ENCODE measurements around the gene LRRC37B.
"Not testable (repeated sequence)": the region's sequence is repeated elsewhere in the genome, so short reads cannot be mapped to it uniquely, and the experiment has no call there.

Gene LRRC37B

DNA sequence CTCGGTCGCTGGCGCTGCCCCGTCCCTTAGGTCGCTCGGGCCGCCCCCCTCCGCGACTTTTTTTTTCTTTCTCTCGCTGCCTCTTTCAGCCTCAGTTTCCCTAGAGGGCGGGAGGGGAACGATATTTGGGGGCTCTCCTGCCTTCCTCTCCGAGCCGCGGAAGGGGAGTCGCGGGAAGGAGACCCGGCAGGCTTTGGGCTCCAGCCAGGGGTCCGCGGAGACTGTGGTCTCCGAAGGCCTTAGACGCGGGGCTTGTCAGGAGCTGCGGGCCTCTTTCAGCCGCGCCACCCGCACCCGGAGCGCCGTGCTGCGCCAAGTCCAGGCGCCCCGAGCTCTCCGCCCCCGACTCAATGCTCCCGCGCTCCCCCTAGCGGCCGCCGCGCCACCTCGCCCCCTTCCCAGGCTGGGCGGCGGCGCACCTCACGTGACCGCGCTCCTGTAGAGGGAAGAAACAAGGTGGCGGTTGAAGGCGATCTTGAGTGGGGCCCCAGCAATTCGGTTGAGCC, at the start of gene LRRC37B:
Gene LRRC37B, plus strand, starts transcription at position 427 of the 506 bp plus-strand sequence. CDS start 14,010 bp downstream, outside the sequence.
- DNase-seq (ENCODE audit: extremely low read depth in 1 of 2, low read depth in 1 of 2) = peak; percentile 79 to 80

DNA sequence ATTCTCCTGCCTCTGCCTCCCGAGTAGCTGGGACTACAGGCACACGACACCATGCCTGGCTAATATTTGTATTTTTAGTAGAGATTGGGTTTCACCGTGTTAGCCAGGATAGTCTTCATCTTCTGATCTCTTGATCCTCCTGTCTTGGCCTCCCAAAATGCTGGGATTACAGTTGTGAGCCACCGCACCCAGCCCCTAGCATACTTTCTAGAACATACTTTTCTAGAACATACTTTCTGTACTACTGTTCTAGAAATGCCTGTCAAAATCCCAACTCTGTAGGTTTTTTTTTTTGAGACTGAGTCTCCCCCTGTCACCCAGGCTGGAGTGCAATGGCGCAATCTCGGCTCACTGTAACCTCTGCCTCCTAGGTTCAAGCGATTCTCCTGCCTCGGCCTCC, 43.1 kb upstream of the LRRC37B start:
- not testable (repeated sequence) for DNase-seq (ENCODE audit: extremely low read depth in 1 of 2, low read depth in 1 of 2)

DNA sequence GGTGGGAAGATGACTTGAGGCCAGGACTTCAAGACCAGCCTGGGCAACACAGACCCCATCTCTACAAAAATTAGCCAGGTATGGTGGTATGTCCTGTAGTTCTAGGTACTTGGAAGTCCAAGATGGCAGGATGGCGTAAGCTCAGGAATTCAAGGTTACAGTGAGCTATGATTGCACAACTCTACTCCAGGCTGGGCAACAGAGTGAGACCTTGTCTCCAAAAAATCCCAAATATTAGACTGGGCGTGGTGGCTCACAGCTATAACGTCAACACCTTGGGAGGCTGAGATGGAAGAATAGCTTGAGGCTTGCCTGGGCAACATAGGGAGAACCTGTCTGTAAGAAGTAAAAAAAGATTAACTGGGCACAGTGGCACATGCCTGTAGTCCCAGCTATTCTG, 39.5 kb upstream of the LRRC37B start:
- DNase-seq (ENCODE audit: extremely low read depth in 1 of 2, low read depth in 1 of 2) = no peak

DNA sequence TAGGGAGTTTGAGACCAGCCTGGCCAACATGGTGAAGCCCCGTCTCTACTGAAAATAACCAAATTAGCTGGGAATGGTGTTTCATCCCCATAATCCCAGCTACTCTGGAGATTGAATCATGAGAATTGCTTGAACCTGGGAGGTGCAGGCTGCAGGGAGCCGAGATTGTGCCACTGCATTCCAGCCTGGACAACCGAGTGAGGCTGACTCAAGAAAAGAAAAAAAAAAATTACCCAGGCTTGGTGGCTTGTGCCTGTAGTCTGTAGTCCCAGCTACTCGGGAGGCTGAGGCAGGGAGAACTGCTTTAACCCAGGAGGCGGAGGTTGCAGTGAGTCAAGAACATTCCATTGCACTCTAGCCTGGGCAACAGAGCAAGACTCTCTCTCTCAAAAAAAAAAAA, 36.8 kb upstream of the LRRC37B start:
- DNase-seq (ENCODE audit: extremely low read depth in 1 of 2, low read depth in 1 of 2) = not testable (repeated sequence)

DNA sequence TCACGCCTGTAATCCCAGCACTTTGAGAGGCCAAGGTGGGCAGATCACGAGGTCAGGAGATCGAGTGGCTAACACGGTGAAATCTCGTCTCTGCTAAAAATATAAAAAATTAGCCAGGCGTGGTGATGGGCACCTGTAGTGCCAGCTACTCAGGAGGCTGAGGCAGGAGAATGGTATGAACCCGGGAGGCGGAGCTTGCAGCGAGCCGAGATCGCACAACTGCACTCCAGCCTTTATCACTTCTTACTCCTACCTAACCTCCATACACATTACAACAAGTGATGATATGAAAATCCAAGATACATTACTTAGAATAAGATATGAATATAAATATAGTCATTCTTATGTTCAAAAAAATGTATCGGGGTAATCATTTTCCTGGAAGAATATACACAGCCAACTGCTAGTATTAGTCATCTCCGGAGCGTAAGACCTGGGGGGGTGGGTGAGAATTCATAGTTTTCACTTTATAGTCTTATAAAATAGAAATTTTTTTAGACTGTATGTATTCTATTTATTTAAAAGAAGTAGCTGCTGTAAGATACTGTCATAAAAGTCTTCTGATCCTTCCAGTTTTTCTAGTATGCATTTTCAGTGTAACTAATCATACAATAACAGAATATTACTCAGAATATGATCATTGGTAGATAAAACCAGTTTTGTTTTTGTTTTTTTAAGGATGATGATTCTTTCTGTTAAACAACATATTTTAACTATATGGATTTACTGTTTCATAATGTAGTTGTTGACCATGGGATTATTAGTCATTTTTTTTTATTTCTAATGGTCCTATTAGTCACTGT, 32.7 kb upstream of the LRRC37B start:
- DNase-seq (ENCODE audit: extremely low read depth in 1 of 2, low read depth in 1 of 2) = not testable (repeated sequence)

DNA sequence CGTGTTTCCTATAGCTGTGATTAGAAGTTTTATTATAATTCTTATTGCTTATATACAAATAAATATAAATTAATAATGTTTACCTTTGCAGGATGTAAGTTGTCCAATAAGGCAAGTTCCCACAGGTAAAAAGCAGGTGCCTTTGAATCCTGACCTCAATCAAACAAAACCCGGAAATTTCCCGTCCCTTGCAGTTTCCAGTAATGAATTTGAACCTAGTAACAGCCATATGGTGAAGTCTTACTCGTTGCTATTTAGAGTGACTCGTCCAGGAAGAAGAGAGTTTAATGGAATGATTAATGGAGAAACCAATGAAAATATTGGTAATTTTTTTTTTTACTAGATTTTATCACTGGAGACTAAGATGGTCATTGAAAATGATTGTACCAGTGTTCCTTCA, 31.8 kb upstream of the LRRC37B start:
- DNase-seq (ENCODE audit: extremely low read depth in 1 of 2, low read depth in 1 of 2) = not testable (repeated sequence)

DNA sequence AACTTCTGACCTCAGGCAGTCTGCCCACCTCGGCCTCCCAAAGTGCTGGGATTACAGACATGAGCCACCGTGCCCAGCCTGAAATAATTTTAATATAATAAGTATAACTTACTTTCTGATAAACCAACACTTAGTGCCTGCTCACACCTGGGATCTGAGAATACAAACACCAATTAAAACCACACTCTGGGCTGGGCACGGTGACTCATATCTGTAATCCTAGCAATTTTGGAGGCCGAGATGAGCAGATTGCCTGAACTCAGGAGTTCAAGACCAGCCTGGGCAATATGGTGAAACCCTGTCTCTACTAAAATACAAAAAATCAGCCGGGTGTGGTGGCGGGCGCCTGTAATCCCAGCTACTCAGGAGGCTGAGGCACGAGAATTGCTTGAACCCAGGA, 15.4 kb upstream of the LRRC37B start:
- DNase-seq (ENCODE audit: extremely low read depth in 1 of 2, low read depth in 1 of 2) = not testable (repeated sequence)

DNA sequence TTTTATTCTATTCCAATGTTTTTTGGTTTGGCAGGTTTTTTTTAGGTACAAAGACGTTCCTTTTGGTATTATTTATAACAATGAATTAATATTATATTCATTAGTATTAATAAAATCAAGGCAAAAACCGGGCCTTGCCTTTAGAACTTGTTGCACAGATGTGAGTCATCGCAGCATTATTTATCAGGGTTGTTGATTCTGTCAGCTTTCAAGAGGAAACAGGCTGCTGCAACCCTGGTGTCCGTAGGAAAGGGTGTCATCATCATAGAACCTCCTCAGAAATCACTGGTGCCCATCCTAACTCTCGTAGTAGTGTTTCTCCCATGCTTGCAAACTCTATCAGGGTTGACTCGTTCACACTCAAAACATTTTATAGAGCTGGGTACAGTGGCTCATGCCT, 10.2 kb upstream of the LRRC37B start:
- DNase-seq (ENCODE audit: extremely low read depth in 1 of 2, low read depth in 1 of 2) = no peak

DNA sequence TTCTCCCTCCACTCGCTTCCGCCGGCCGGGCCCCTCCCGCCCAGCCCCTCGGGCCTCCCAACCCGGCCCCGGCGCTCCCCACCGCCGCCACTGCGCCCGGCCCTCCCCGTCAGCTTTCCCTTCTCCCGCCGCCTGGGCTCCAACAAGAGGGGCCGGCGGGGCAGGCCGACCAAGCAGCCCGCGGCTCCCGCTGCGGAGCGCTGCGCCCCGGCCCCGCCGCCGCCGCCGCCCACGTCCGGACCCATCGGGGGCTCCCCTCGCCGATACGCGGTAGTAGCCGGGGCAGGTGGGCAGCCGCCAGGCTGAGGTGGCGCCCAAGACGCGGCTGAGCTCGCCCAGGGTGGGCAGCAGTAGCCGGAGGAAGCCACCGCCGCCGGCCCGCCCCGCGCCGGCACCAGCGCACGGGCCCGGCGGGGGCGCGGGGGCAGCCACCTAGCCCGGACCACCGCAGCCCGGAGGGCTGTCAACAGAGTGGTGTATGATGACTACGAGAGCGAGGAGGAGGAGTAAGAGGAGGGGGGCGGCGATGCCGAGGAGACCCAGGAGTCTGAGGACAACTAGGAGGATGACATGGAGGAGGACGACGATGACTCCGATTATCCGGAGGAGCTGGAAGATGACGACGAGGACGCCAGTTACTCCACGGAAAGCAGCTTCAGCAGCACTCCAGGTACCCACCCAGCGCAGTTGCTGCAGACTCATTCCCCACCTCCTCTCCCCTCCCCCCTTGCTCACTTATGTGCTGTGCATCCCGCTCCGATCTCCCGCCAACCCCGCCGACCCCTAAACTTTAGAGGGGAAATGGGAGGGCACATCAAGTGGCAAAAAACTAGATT, 498 bp downstream of the LRRC37B start:
- peak; percentile 5 to 34 for DNase-seq (ENCODE audit: extremely low read depth in 1 of 2, low read depth in 1 of 2)

DNA sequence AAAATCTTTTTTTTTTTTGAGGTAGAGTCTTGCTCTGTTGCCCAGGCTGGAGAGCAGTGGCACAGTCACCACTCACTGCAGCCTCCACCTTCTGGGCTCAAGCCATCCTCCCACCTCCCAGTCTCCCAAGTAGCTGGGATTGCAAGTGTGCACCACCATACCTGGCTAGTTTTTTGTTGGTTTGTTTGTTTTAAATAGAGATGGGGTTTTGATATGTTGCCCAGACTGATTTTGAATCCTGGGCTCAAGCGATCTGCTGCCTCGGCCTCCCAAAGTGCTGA, 2.0 kb downstream of the LRRC37B start:
- no peak for DNase-seq (ENCODE audit: extremely low read depth in 1 of 2, low read depth in 1 of 2)

DNA sequence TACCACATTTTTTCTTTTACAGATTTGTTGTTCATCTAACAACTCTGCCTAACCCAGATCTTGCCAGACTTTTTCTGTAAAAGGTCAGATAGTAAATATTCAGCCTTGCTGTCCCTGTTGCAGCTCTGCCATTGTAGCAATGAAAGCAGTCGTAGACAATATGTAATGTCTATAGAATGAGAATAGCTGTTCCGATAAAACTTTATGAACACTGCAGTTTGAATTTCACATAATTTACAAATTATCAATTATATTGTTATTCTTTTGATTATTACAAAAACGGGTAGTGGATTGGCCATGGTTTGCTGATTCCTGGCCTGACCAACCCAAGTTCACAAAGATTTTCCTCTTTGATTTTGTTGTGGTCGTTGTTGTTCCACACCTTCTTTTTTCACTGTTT, 2.9 kb downstream of the LRRC37B start:
- no peak for DNase-seq (ENCODE audit: extremely low read depth in 1 of 2, low read depth in 1 of 2)

DNA sequence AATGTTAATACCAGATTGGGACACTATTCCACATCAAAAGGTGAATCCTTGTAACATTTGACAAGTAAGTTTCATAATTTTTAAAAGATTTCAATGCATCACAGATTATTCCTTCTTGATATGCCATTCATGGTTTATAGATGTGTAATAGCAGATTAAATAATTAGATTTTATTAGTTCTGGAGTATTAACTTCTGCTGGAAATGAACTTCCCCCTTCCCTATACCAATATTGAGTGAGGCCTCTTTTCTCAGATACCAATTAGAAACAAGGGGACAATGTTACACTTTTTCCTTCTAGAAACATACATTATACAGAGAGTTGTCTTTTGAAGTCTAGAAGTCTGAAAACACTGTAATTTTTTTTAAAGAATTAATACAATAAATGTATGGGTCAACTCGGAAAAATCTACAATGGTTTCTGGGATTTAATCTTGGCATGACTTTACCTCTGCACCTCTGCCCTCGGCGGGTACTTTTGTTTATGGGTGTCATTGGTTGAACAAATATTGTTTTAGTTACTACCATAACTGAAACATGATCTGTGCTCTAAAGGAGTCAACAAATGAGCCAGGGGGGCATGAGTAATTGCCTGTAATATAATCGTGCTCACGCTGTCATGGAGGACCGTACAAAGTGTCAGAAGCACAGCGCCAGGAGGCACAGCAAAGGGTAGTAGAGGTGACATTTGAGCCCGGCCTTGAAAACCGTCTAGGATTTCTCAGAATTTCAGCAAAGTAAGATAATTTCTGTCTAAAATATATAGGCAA, 8.2 kb downstream of the LRRC37B start:
- DNase-seq (ENCODE audit: extremely low read depth in 1 of 2, low read depth in 1 of 2) = no peak

DNA sequence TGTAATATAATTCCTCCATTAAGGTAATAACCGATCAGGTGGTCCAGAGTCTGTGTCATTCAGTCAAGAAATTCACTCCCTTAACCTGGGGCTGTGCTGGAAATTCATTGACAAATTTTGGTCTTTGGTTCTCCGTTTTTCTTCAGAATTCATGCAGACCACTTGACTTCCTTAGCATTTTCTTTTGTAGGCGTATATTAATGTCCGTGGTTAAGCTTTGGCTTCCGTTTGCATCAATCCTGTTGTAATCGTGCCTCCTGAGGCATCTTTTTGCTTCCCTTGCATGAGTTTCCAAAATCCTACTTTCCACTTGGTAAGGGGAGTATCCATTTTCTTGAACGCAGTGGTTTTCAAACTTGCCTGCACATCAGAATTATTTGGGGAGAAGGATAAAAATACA, 9.0 kb downstream of the LRRC37B start:
- no peak for DNase-seq (ENCODE audit: extremely low read depth in 1 of 2, low read depth in 1 of 2)

DNA sequence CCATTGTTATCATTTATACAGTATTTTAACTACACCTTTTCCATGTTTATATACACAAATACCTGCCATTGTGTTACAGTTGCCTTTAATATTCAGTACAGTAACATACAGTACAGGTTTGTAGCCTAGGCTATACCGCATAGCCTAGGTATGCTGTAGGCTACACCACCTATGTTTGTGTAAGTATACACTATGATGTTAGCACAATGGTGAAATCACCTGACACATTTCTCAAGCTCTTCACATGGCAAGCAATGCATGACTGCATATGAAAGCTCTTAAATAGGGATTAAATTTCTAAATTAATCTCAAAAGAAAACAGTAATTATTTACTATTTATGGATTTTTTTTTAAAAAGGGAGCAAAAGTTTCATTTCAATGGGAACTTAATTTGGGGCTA, 12.0 kb downstream of the LRRC37B start:
- no peak for DNase-seq (ENCODE audit: extremely low read depth in 1 of 2, low read depth in 1 of 2)

DNA sequence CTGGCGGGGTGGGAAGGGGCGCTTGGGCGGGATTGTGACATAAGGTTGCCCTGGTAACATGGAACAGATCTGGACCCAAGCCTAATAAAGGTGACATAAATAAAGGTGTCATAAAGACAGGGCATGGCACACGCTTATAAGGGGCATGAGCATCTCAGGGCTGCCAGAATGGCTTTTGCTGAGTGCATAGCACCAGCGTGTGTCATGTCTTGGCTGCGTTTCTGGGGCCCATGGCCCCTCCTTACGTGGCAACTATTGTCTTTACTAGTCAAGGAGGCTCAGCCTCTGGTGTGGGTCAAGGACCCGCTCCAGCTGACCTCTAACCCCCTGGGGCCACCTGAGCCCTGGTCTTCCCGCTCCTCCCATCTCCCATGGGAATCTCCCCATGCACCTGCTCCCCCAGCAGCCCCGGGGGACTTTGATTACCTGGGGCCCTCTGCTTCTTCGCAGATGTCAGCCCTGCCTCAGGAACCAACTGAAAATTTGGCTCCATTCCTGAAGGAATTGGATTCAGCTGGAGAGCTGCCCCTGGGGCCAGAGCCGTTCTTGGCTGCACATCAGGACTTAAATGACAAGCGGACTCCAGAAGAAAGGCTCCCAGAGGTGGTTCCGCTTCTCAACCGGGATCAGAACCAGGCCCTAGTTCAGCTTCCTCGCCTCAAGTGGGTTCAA, 13.9 kb downstream of the LRRC37B start:
- no peak for DNase-seq (ENCODE audit: extremely low read depth in 1 of 2, low read depth in 1 of 2)

DNA sequence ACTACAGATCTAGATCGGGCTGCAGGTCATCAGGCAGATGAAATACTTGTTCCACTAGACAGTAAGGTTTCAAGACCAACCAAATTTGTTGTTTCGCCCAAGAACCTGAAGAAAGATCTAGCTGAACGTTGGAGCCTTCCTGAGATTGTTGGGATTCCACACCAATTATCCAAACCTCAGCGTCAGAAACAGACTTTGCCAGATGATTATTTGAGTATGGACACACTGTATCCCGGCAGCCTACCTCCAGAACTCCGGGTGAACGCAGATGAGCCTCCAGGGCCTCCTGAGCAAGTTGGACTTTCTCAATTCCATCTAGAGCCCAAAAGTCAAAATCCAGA, 14.4 kb downstream of the LRRC37B start:
- no peak for DNase-seq (ENCODE audit: extremely low read depth in 1 of 2, low read depth in 1 of 2)

DNA sequence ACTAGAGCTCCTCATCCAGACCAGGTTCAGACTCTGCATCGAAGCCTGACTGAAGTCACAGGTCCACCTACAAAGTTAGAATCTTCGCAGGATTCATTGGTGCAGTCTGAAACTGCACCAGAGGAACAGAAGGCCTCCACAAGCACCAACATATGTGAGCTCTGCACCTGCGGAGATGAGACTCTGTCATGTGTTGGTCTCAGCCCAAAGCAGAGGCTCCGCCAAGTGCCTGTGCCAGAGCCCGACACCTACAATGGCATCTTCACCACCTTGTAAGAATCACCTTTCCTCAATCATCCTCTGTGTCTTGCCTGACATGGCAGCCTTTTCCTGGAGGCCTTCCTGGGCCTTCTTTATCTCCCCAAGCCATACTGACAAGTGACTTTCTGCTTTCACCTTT, 15.4 kb downstream of the LRRC37B start:
- DNase-seq (ENCODE audit: extremely low read depth in 1 of 2, low read depth in 1 of 2) = not testable (repeated sequence)

DNA sequence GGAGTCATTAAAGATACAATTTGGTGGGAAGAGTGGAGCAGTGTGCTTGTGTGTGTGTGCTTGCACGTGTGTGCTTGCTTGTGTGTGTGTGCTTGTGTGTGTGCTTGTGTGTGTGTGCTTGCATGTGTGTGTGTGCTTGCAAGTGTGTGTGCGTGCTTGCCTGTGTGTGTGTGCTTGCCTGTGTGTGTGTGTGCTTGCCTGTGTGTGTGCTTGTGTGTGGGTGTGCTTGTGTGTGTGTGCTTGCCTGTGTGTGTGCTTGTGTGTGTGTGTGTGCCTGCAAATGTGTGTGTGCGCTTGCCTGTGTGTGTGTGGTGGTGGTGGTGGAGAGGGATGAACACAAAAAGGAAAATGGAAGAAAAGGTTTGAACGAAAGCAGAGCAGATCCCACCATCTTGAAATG, 20.1 kb downstream of the LRRC37B start:
- not testable (repeated sequence) for DNase-seq (ENCODE audit: extremely low read depth in 1 of 2, low read depth in 1 of 2)

DNA sequence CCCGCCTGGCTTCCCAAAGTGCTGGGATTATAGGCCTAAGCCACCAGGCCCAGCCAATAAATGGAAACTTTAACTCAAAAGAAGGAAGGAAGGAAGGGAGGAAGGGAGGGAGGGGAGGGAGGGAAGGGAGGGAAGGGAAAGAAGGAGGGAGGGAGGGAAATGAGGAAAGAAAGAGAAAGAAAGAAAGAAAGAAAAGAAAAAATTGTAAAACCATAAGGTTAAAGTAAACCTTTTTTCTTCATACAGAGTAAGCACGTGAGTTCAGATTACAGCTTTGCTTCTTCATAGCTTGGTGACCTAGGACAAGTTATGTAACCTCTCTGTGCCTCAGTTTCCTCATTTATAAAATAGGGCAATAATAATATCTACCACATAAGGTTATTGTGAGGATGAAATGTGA, 26.0 kb downstream of the LRRC37B start:
- DNase-seq (ENCODE audit: extremely low read depth in 1 of 2, low read depth in 1 of 2) = no peak

DNA sequence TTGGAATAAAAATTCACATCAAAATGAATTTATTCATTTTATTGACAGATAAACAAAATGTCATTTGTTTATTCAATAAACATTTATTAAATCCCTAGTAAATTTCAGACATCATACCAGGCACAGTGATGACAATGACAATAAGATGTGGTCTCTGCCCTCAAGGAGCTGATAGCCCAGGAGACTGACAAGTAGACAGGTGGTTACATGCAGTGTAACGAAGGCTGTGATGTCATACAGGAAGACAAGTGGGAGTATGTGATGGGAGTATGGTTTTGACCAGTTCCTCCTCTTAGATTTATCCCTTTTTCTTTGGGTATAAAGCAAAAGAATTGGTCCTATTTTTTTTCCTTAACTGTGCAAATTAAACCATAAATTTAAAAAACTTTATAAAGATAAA, 26.6 kb downstream of the LRRC37B start:
- not testable (repeated sequence) for DNase-seq (ENCODE audit: extremely low read depth in 1 of 2, low read depth in 1 of 2)

DNA sequence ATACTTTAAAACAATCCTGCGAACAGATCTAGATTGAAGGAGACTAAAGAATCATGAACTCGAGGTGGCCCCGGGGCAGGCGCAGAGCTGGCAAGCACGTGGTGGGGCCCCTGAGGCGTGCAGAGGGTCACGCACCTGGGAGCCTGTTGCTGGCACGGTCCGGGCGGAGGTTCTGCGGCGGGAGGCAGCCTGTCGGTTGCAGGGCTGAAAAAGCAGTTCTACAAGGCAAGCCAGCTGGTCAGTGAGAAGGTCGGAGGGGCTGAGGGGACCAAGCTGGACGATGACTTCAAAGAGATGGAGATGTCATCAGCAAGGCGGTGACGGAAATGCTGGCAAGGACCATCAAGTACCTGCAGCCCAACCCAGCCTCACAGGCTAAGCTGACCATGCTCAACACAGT, 33.1 kb downstream of the LRRC37B start:
- not testable (repeated sequence) for DNase-seq (ENCODE audit: extremely low read depth in 1 of 2, low read depth in 1 of 2)
